MM.1S (cell line): ENCODE data around the gene TIMM13.

Source experiments
- CTCF ChIP-seq: fragments of 300-600 bp; sonication (generic); IDR thresholded peaks from 2 replicates; pipeline ENCODE4 v1.5.1; 2016; ENCODE audit warnings: antibody characterized with exemption, low read length, mixed read lengths
- EZH2 ChIP-seq: fragments of 300-600 bp; sonication (generic); optimal IDR thresholded peaks from 2 replicates; pipeline ENCODE3; 2017; ENCODE audit warnings: low read depth, mild to moderate bottlenecking, antibody characterized with exemption, low read length, mixed read lengths

GRCh38 chr19:2464389-2464788 lies 37.0 kb upstream of the TIMM13 start:
- TF ChIP-seq CTCF, result no peak
- no peak for TF ChIP-seq EZH2
